Upper lobe of left lung (tissue), 6 donors: ENCODE results near the gene RHAG. TPM values are rescaled to one million over a fixed set of nuclear protein-coding genes. Genes with fewer than 3 reads are reported as not detected.

Source experiments
- ATAC-seq, 2 donors: fragments of 200-7000 bp; cut with Tn5 transposase; one replicate each; pipeline ENCODE4 v1.9.1; 2022; ENCODE audit warnings: mild to moderate bottlenecking in 2 of 2, moderate library complexity in 2 of 2; ENCODE audit not compliant: low FRiP score in 2 of 2
- DNase-seq, 2 donors: peaks; one replicate each; pipeline ENCODE4 v3.0.0-alpha.2; 2019 to 2020
- H3K27ac ChIP-seq, 4 donors: fragments of 200-600 bp; sonication (generic); one replicate each; pipeline ENCODE4 v1.5.1; 2016 to 2019
- H3K27me3 ChIP-seq, 4 donors: fragments of 200-600 bp; sonication (generic); one replicate each; pipeline ENCODE4 v1.5.1; 2017 to 2019
- H3K36me3 ChIP-seq, 4 donors: fragments of 200-600 bp; sonication (generic); one replicate each; pipeline ENCODE4 v1.5.1; 2016 to 2019
- H3K4me1 ChIP-seq, 4 donors: fragments of 200-600 bp; sonication (generic); one replicate each; pipeline ENCODE4 v1.5.1; 2018 to 2019
- H3K4me3 ChIP-seq, 4 donors: fragments of 200-600 bp; sonication (generic); one replicate each; pipeline ENCODE4 v1.5.1; 2017 to 2019; ENCODE audit warnings: mild to moderate bottlenecking in 2 of 4, moderate library complexity in 1 of 4
- H3K9me3 ChIP-seq, 4 donors: fragments of 200-600 bp; sonication (generic); one replicate each; pipeline ENCODE4 v1.5.1; 2018 to 2019
- EP300 ChIP-seq, 4 donors: sonication (generic); formaldehyde crosslinking; IDR thresholded peaks; one replicate each; pipeline ENCODE4 v1.5.1; 2017; ENCODE audit warnings: antibody characterized with exemption in 4 of 4, control low read depth in 2 of 4
- POLR2A ChIP-seq, 4 donors: fragments of 450-650 bp; IDR thresholded peaks; one replicate each; pipeline ENCODE4 v1.5.1; 2016 to 2017; ENCODE audit warnings: antibody characterized with exemption in 4 of 4, mild to moderate bottlenecking in 2 of 4
- POLR2AphosphoS5 ChIP-seq, 2 donors: sonication (generic); formaldehyde crosslinking; IDR thresholded peaks; one replicate each; pipeline ENCODE4 v1.5.1; 2017; ENCODE audit warnings: antibody characterized with exemption in 2 of 2
- WGBS, 2 donors: methylation state at CpG; one replicate each; pipeline ENCODE4 v1.1.5; 2017 to 2018; 5-methylcytosine and 5-hydroxymethylcytosine counted together
- total RNA-seq, 6 donors: library from RNA; depleted of rRNA in 4 of 6; stranded (reverse); fragments of >200 nt in 4 of 6; gene quantifications; one replicate each; pipeline versions ENCODE4 v1.1.0 to v1.2.1, GENCODE V29; 2016 to 2021
- TF ChIP-seq, protein P1 (sequence below), 6 experiments: fragments of 450-650 bp in 4 of 6; fragments of 200-600 bp in 2 of 6; sonication (generic) in 2 of 6; IDR thresholded peaks; one replicate each; pipeline ENCODE4 v1.5.1; 2016 to 2019; ENCODE audit warnings: antibody characterized with exemption in 6 of 6
- donor health status: DM: no; HTN: no; CAD: no; lungs with moderate emphysema.
- donor health status: DM: no; HTN: yes; CAD: no; lungs with severe emphysema.

The RHAG gene
- total RNA-seq, 6 donors from 2014 or later = 0.46 to 0.81 (median 0.61) TPM; not detected in 3

DNA sequence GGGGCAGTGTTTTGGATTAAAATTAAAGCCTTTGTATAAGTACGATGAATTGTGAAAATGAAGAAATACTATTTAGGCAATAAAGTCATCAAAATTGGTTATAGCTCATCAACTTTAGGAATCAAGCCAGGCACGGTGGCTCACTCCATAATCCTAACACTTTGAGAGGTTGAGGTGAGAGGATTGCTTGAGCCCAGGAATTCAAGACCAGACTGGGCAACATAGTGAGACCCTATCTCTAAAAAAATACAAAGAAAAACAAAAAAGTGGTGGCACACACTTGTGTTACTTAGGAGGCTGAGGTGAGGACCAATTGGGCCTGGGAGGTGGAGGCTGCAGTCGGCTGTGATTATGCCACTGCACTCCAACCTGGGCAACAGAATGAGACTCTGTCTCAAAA, 8.5 kb upstream of the RHAG start:
- DNase-seq = no peak
- 76 to 79% methylated on average over 3 of the region's 3 CpGs for WGBS, 2 donors
- no peak overlapping the region for H3K4me3 ChIP-seq
- no peak overlapping the region for H3K27ac ChIP-seq
- no peaks in the 10 kb centered on the region for H3K27me3 ChIP-seq
- H3K9me3 ChIP-seq = no peaks in the 10 kb centered on the region
- TF ChIP-seq POLR2A (IDR thresholded peaks at IDR 0.05) = no peak
- ATAC-seq = no peak
- no peaks in the 10 kb centered on the region for H3K36me3 ChIP-seq
- H3K4me1 ChIP-seq = no peaks in the 10 kb centered on the region

DNA sequence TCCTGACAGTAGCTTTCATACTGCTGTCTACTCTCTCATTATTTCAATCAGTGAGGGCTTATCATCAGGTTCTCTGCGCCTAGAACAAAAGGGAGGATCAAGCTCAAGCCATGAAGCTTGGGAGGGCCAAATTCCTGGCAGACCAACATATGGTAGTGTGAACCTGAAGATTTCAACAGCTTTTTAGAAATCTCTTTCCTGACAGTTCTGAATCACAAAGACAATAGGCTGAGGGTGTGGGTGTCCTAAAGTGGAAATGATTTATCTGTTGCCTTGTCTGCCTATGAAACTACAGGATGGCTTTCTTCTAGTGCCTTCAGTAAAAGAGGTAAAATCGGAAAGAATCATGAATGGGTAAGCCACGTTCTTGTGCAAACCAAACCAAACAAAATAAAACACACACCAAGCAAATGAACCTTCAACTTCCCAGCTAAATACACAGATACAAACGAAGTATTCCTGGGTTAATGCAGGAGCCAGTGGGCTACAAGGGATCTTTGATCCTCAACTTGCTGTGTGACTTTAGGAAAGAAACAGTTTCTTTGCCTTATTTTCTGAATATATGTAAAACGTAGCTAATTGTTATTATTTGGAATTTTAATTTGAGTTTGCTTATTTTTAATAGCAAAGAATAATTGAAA, 2.7 kb upstream of the RHAG start:
- TF ChIP-seq POLR2A (IDR thresholded peaks at IDR 0.05) (no peak), EP300 (IDR thresholded peaks at IDR 0.05) (no peak), POLR2AphosphoS5 (IDR thresholded peaks at IDR 0.05) (no peak)
- TF ChIP-seq, protein P1, sequence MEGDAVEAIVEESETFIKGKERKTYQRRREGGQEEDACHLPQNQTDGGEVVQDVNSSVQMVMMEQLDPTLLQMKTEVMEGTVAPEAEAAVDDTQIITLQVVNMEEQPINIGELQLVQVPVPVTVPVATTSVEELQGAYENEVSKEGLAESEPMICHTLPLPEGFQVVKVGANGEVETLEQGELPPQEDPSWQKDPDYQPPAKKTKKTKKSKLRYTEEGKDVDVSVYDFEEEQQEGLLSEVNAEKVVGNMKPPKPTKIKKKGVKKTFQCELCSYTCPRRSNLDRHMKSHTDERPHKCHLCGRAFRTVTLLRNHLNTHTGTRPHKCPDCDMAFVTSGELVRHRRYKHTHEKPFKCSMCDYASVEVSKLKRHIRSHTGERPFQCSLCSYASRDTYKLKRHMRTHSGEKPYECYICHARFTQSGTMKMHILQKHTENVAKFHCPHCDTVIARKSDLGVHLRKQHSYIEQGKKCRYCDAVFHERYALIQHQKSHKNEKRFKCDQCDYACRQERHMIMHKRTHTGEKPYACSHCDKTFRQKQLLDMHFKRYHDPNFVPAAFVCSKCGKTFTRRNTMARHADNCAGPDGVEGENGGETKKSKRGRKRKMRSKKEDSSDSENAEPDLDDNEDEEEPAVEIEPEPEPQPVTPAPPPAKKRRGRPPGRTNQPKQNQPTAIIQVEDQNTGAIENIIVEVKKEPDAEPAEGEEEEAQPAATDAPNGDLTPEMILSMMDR (IDR thresholded peaks at IDR 0.05) = no peak
- WGBS, 2 donors = 68 to 72% methylated on average over 5 of the region's 5 CpGs
- no peak for DNase-seq
- no peaks in the 10 kb centered on the region for H3K36me3 ChIP-seq
- no peaks in the 10 kb centered on the region for H3K27me3 ChIP-seq
- H3K27ac ChIP-seq = no peak overlapping the region
- no peak for ATAC-seq
- no peaks in the 10 kb centered on the region for H3K9me3 ChIP-seq
- H3K4me1 ChIP-seq = no peaks in the 10 kb centered on the region
- H3K4me3 ChIP-seq = no peak overlapping the region

DNA sequence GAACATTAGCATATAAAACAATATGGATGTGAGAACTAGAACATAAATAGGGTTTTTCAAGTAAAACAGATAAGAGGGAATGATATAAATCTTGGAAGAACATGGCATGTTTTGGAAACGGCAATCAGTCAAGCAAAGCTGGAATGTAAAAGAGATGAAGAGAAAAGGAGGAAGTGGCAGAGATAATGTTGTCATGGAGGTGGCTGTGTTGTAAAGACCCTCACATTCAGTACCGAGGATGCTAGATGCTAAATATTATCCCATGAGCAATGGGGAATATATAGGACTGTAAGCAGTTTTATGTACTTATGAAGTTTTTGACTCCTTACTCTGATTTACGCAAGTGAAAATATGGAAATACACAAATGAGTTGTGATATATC, 702 bp upstream of the RHAG start:
- 65 to 78% methylated on average over 3 of the region's 3 CpGs for WGBS, 2 donors
- Histone ChIP-seq H3K27me3 (no peaks in the 10 kb centered on the region), H3K27ac (no peak overlapping the region), H3K4me3 (no peak overlapping the region), H3K4me1 (no peaks in the 10 kb centered on the region), H3K9me3 (no peaks in the 10 kb centered on the region), H3K36me3 (no peaks in the 10 kb centered on the region)
- ATAC-seq = no peak
- no peak for DNase-seq
- TF ChIP-seq, protein P1 (IDR thresholded peaks at IDR 0.05) = no peak
- TF ChIP-seq POLR2A (IDR thresholded peaks at IDR 0.05) (no peak), EP300 (IDR thresholded peaks at IDR 0.05) (no peak), POLR2AphosphoS5 (IDR thresholded peaks at IDR 0.05) (no peak)

DNA sequence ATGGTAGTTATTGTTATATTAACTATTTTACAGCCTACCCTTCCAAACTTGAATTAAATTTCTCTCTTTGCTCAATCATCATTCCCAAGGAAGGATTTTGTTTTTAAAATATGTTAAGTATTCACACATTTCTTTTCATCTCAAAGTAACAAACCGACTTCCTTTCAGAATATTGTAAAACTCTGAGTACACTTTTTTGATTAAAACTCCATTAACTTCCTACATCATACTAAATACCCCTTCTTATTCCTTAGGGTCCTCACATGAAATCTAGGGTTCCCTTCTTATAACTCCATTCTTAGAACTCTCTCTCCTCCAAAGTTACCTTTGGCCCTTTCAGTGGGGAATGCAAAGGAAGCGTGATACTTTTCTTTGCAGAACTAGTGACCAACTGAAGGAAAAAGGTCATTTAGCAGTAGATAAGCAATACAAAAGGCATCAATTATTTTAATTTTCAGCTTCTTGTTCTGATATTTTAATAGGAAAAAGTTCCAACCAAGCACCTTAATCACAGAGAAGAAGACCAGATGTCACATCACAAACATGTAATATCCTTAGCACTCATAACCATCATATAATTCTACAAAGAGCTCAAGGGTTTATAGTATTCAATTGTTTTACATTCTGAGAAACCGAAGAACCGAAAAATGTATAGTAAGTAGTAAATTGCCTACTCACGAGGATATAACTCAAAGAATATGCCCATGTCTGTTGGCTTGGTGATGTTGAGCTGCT, 494 bp downstream of the RHAG start:
- no peak for TF ChIP-seq POLR2A (IDR thresholded peaks at IDR 0.05)
- TF ChIP-seq, protein P1 (IDR thresholded peaks at IDR 0.05) = no peak
- no peak for TF ChIP-seq EP300 (IDR thresholded peaks at IDR 0.05)
- TF ChIP-seq POLR2AphosphoS5 (IDR thresholded peaks at IDR 0.05) = no peak
- ATAC-seq (no peak), DNase-seq (no peak)
- H3K9me3 ChIP-seq = no peaks in the 10 kb centered on the region
- WGBS, 2 donors = 85 to 92% methylated on average over 5 of the region's 5 CpGs
- H3K4me1 ChIP-seq = no peaks in the 10 kb centered on the region
- H3K36me3 ChIP-seq = no peaks in the 10 kb centered on the region
- H3K27ac ChIP-seq = no peak overlapping the region
- H3K4me3 ChIP-seq = no peak overlapping the region
- no peaks in the 10 kb centered on the region for H3K27me3 ChIP-seq

DNA sequence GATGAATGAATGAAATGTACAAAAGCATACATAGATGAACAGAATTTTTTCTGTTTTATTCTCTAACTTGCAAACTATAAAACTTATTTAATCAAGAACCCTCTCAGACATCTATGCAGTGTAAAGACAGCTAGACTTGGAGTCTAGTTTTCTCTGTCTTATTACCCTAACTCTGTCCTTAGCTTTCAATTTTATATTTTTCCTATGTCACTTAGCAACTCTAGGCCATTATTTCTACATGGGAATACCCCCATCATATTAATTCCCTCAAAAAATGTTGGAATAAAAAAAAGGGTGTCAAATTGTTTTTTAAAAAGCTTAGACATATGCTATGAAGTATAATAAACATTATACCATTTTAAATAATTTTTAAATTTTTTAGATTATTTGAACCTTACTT, 1.2 kb downstream of the RHAG start:
- DNase-seq (no peak), ATAC-seq (no peak)
- H3K27ac ChIP-seq = no peak overlapping the region
- no peaks in the 10 kb centered on the region for H3K4me1 ChIP-seq
- H3K36me3 ChIP-seq = no peaks in the 10 kb centered on the region
- TF ChIP-seq POLR2AphosphoS5 (IDR thresholded peaks at IDR 0.05) (no peak), EP300 (IDR thresholded peaks at IDR 0.05) (no peak), POLR2A (IDR thresholded peaks at IDR 0.05) (no peak)
- TF ChIP-seq, protein P1 (IDR thresholded peaks at IDR 0.05) = no peak
- no peaks in the 10 kb centered on the region for H3K9me3 ChIP-seq
- no peak overlapping the region for H3K4me3 ChIP-seq
- no peaks in the 10 kb centered on the region for H3K27me3 ChIP-seq
